Measurements from ENCODE around the gene SMARCA5.

Gene SMARCA5

DNA sequence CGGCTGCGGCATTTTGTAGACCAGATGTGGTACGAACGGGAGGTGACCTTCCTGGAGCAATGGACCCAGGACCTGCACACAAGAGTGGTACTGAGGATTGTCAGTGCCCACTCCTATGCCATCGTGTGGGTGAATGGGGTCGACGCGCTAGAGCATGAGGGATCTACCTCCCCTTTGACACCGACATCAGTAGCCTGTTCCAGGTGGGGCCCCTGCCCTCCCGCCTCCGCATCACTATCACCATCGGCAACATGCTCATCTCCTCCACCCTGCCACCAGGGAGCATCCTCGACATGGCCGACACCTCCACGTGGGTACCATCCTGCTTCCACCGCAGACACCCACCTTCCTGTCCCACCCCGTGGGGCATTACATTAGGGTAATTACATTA is 46.2 kb downstream of the SMARCA5 start:
- Mint-ChIP-seq H3K27ac (peak overlapping the region; percentile 86), H3K4me1 (ENCODE audit: low read depth) (peaks cover 40% of the 10 kb centered on the region), H3K4me3 (peak overlapping the region; percentile 84), H3K36me3 (ENCODE audit: low read depth) (peaks cover 12% of the 10 kb centered on the region), H3K9me3 (peaks cover 3% of the 10 kb centered on the region), H3K27me3 (no peaks in the 10 kb centered on the region)
- DNase-seq: no peak

GRCh38 chr4:143564472-143564871 is 51.0 kb downstream of the SMARCA5 start:
- Mint-ChIP-seq H3K4me1 (ENCODE audit: low read depth) (peaks cover 32% of the 10 kb centered on the region), H3K36me3 (ENCODE audit: low read depth) (peaks cover 23% of the 10 kb centered on the region), H3K27me3 (no peaks in the 10 kb centered on the region), H3K9me3 (peaks cover 14% of the 10 kb centered on the region), H3K4me3 (no peak overlapping the region), H3K27ac (no peak overlapping the region)
- no peak for DNase-seq

- H3K27me3 Mint-ChIP-seq: no peaks in the 10 kb centered on the region
- H3K4me1 Mint-ChIP-seq (ENCODE audit: low read depth): no peaks in the 10 kb centered on the region
- no peak overlapping the region for H3K4me3 Mint-ChIP-seq
- no peaks in the 10 kb centered on the region for H3K9me3 Mint-ChIP-seq
- H3K27ac Mint-ChIP-seq: no peak overlapping the region
- no peak for DNase-seq
- peaks cover 19% of the 10 kb centered on the region for H3K36me3 Mint-ChIP-seq (ENCODE audit: low read depth)
Measured at GRCh38 chr4:143575331-143575730, 61.8 kb downstream of the SMARCA5 start.

- H3K4me3 Mint-ChIP-seq: no peak overlapping the region
- no peak overlapping the region for H3K27ac Mint-ChIP-seq
- peaks cover 15% of the 10 kb centered on the region for H3K36me3 Mint-ChIP-seq (ENCODE audit: low read depth)
- peaks cover 19% of the 10 kb centered on the region for H3K9me3 Mint-ChIP-seq
- DNase-seq: no peak
- no peaks in the 10 kb centered on the region for H3K4me1 Mint-ChIP-seq (ENCODE audit: low read depth)
- H3K27me3 Mint-ChIP-seq: no peaks in the 10 kb centered on the region
Measured at GRCh38 chr4:143581331-143581946, 67.9 kb downstream of the SMARCA5 start.

DNA sequence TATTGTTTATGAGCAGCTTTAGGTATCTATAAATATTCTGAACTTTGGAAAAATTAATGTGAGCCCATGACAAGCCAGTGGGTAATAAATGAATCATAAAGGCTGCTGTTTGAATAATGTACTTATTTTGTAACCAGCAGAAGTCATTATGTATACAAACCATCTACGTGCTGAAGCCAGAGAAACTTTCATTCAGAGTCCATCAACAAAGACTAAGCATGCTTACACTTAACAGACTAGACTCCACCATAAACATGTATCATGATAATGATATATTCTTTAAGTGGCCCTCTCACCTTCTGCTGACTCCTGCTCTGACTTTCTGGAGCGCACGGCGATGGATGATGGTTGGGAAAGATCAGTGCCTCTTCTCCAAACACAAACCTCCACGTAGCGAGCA is 72.0 kb downstream of the SMARCA5 start:
- Mint-ChIP-seq H3K27me3 (no peaks in the 10 kb centered on the region), H3K9me3 (peaks cover 19% of the 10 kb centered on the region), H3K27ac (no peak overlapping the region), H3K4me3 (no peak overlapping the region), H3K4me1 (ENCODE audit: low read depth) (no peaks in the 10 kb centered on the region), H3K36me3 (ENCODE audit: low read depth) (peaks cover 5% of the 10 kb centered on the region)
- no peak for DNase-seq

- Mint-ChIP-seq H3K27ac (no peak overlapping the region), H3K4me3 (no peak overlapping the region), H3K36me3 (ENCODE audit: low read depth) (peaks cover 5% of the 10 kb centered on the region), H3K27me3 (no peaks in the 10 kb centered on the region), H3K9me3 (peaks cover 19% of the 10 kb centered on the region), H3K4me1 (ENCODE audit: low read depth) (no peaks in the 10 kb centered on the region)
- no peak for DNase-seq
Measured at GRCh38 chr4:143586080-143586479, 72.6 kb downstream of the SMARCA5 start.

- DNase-seq: no peak
- Mint-ChIP-seq H3K4me1 (ENCODE audit: low read depth) (no peaks in the 10 kb centered on the region), H3K27ac (no peak overlapping the region), H3K9me3 (peaks cover 14% of the 10 kb centered on the region), H3K27me3 (no peaks in the 10 kb centered on the region), H3K36me3 (ENCODE audit: low read depth) (peaks cover 5% of the 10 kb centered on the region), H3K4me3 (no peak overlapping the region)
Measured at GRCh38 chr4:143587703-143588102, 74.2 kb downstream of the SMARCA5 start.

GRCh38 chr4:143597276-143597675 is 83.8 kb downstream of the SMARCA5 start:
- Mint-ChIP-seq H3K4me1 (ENCODE audit: low read depth) (no peaks in the 10 kb centered on the region), H3K9me3 (no peaks in the 10 kb centered on the region), H3K27ac (no peak overlapping the region), H3K36me3 (ENCODE audit: low read depth) (peaks cover 3% of the 10 kb centered on the region), H3K27me3 (peaks cover 8% of the 10 kb centered on the region), H3K4me3 (no peak overlapping the region)
- no peak for DNase-seq

DNA sequence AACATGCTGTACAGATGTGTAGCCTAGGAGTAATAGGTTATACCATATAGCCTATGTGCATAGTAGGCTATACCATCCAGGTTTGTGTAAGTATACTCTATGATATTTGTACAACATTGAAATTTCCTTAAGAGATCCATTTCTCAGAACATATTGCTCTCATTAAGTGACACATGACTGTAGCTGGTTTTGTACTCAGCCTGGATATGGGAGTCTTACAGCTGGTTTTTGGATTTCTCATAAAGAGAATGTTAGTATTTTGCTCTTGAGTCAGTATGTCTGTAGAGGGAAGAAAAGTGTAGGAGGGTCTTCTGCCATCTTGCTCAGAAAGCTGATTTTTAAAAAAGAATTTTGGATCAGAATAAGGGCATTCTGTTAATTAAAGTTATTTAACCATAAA is 85.3 kb downstream of the SMARCA5 start:
- Mint-ChIP-seq H3K27me3 (peaks cover 6% of the 10 kb centered on the region), H3K4me1 (ENCODE audit: low read depth) (no peaks in the 10 kb centered on the region), H3K36me3 (ENCODE audit: low read depth) (peaks cover 3% of the 10 kb centered on the region), H3K4me3 (no peak overlapping the region), H3K27ac (no peak overlapping the region), H3K9me3 (no peaks in the 10 kb centered on the region)
- DNase-seq: no peak

DNA sequence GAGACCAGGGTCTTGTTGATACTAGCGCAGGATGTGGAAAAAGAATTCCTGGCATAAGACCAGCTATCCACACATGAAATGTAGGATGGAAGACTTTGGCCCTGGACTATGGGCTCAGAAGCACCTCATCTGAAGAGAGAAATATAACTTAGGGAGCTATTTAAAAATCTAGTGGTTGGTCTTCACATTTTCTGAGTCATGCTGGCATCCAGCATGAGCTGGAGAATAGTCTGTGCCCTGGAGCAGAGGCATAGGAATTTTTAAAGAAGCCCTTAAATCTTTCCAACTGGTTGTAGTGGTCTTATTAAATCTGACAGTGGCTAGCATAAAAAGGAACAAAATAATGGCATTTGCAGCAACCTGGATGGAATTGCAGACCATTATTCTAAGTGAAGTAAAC is 86.3 kb downstream of the SMARCA5 start:
- no peak for DNase-seq
- Mint-ChIP-seq H3K9me3 (peaks cover 2% of the 10 kb centered on the region), H3K27ac (no peak overlapping the region), H3K36me3 (ENCODE audit: low read depth) (no peaks in the 10 kb centered on the region), H3K4me3 (no peak overlapping the region), H3K27me3 (no peaks in the 10 kb centered on the region), H3K4me1 (ENCODE audit: low read depth) (no peaks in the 10 kb centered on the region)

- Mint-ChIP-seq H3K27me3 (no peaks in the 10 kb centered on the region), H3K36me3 (ENCODE audit: low read depth) (no peaks in the 10 kb centered on the region), H3K4me1 (ENCODE audit: low read depth) (no peaks in the 10 kb centered on the region), H3K9me3 (peaks cover 5% of the 10 kb centered on the region), H3K27ac (no peak overlapping the region), H3K4me3 (no peak overlapping the region)
- no peak for DNase-seq
Measured at GRCh38 chr4:143606480-143606879, 93.0 kb downstream of the SMARCA5 start.

All from activated T-cell treated with anti-CD3 and anti-CD28 coated beads, Interleukin-2, amount 50 U/mL, for 24 hours (primary cell).